Natural killer cell (primary cell): ENCODE measurements around the gene ASB4. TPM values are rescaled to one million over a fixed set of nuclear protein-coding genes. Genes with fewer than 3 reads are reported as not detected.

Source experiments
- ATAC-seq, 3 donors: fragments of 150-1000 bp in 2 of 3; fragments of 200-7000 bp in 1 of 3; cut with Tn5 transposase; 1 replicate in 1 of 3; 2 replicates in 2 of 3; pipeline ENCODE4 v1.10.0; 2021; ENCODE audit warnings: mild to moderate bottlenecking in 2 of 3, moderate library complexity in 2 of 3
- DNase-seq, 2 donors: peaks; one replicate each; pipeline versions ENCODE4 v3.0.0 to v3.0.0-alpha.2; 2013 to 2021; ENCODE audit warnings: mixed read lengths in 1 of 2
- H3K27ac ChIP-seq: one replicate; pipeline ENCODE4 v1.5.1; 2013; ENCODE audit warnings: mild to moderate bottlenecking, low read length
- H3K27me3 ChIP-seq: one replicate; pipeline ENCODE4 v1.6.1; 2013; ENCODE audit warnings: low read length; ENCODE audit not compliant: control insufficient read depth, insufficient read depth
- H3K36me3 ChIP-seq: one replicate; pipeline ENCODE4 v1.6.1; 2013; ENCODE audit warnings: low read length; ENCODE audit not compliant: control insufficient read depth, insufficient read depth
- H3K4me1 ChIP-seq: one replicate; pipeline ENCODE4 v1.6.1; 2013; ENCODE audit warnings: low read length; ENCODE audit not compliant: control insufficient read depth, insufficient read depth
- H3K4me3 ChIP-seq: one replicate; pipeline ENCODE4 v1.5.1; 2013; ENCODE audit warnings: low read length
- H3K9me3 ChIP-seq: one replicate; pipeline ENCODE4 v1.6.1; 2013; ENCODE audit warnings: low read length; ENCODE audit not compliant: control insufficient read depth, insufficient read depth
- H3K27ac Mint-ChIP-seq, 2 donors: one replicate each; pipeline ENCODE4 v1.8.0; 2022; ENCODE audit warnings: mild to moderate bottlenecking in 2 of 2, mixed read lengths in 2 of 2, moderate library complexity in 1 of 2
- H3K27me3 Mint-ChIP-seq, 2 donors: one replicate each; pipeline ENCODE4 v1.8.0; 2022; ENCODE audit warnings: low read depth in 2 of 2, mixed read lengths in 2 of 2
- H3K36me3 Mint-ChIP-seq: one replicate; pipeline ENCODE4 v1.8.0; 2022; ENCODE audit warnings: mixed read lengths
- H3K4me1 Mint-ChIP-seq, 2 donors: one replicate each; pipeline ENCODE4 v1.8.0; 2022; ENCODE audit warnings: mixed read lengths in 2 of 2
- H3K4me3 Mint-ChIP-seq: one replicate; pipeline ENCODE4 v1.8.0; 2022; ENCODE audit warnings: mild to moderate bottlenecking, moderate library complexity, mixed read lengths
- H3K9me3 Mint-ChIP-seq, 2 donors: one replicate each; pipeline ENCODE4 v1.8.0; 2022; ENCODE audit warnings: mixed read lengths in 2 of 2
- CTCF ChIP-seq: fragments of 200-600 bp; IDR thresholded peaks from one replicate; pipeline ENCODE4 v1.8.0; 2022; ENCODE audit warnings: antibody characterized with exemption
- WGBS: methylation state at CpG from one replicate; pipeline ENCODE4 v1.1.7; 2013; ENCODE audit warnings: missing lambda C conversion rate; ENCODE audit not compliant: insufficient coverage; 5-methylcytosine and 5-hydroxymethylcytosine counted together
- intact Hi-C: fragments of 100-400 bp; cut with micrococcal nuclease; formaldehyde crosslinking; loops from one replicate; pipeline ENCODE4 v1.14.2; 2022
- total RNA-seq, 4 donors: library from RNA; stranded (reverse); fragments of 120-200 nt in 1 of 4; gene quantifications; one replicate each; pipeline versions ENCODE4 v1.2.3 to v1.2.4, GENCODE V29; 2013 to 2022

Gene ASB4
- total RNA-seq, 3 donors from 2014 or later (not counting 1 experiment from before 2014, with no cell fraction given): not detected

GRCh38 chr7:95441042-95441823 lies 44.5 kb upstream of the ASB4 start:
- no peak for ATAC-seq

GRCh38 chr7:95444796-95445195 lies 40.9 kb upstream of the ASB4 start:
- no peak for ATAC-seq
- H3K27ac Mint-ChIP-seq: no peak overlapping the region

More at GRCh38 chr7:95441042-95441823, 44.5 kb upstream of the ASB4 start:
- Histone ChIP-seq H3K9me3 (no peaks in the 10 kb centered on the region), H3K27me3 (no peaks in the 10 kb centered on the region), H3K4me1 (no peaks in the 10 kb centered on the region), H3K4me3 (no peak overlapping the region), H3K27ac (no peak overlapping the region), H3K36me3 (no peaks in the 10 kb centered on the region)
- Mint-ChIP-seq H3K27me3 (peaks cover 5 to 6% of the 10 kb centered on the region in 2 donors), H3K9me3 (no peaks in the 10 kb centered on the region), H3K4me1 (no peaks in the 10 kb centered on the region), H3K27ac (no peak overlapping the region), H3K36me3 (no peaks in the 10 kb centered on the region), H3K4me3 (no peak overlapping the region)
- TF ChIP-seq CTCF: no peak
- intact Hi-C loops: no loop called here
- no peak for DNase-seq
- WGBS: 95% methylated on average over 6 of the region's 7 CpGs

GRCh38 chr7:95446618-95447017 lies 39.1 kb upstream of the ASB4 start:
- Histone ChIP-seq H3K4me1 (no peaks in the 10 kb centered on the region), H3K27me3 (no peaks in the 10 kb centered on the region), H3K36me3 (no peaks in the 10 kb centered on the region), H3K27ac (no peak overlapping the region), H3K4me3 (no peak overlapping the region), H3K9me3 (no peaks in the 10 kb centered on the region)
- H3K36me3 Mint-ChIP-seq: no peaks in the 10 kb centered on the region
- H3K27me3 Mint-ChIP-seq: peaks cover 2 to 6% of the 10 kb centered on the region in 2 donors
- TF ChIP-seq CTCF: no peak
- no peak overlapping the region for H3K4me3 Mint-ChIP-seq
- intact Hi-C loops: no loop called here
- no peaks in the 10 kb centered on the region for H3K4me1 Mint-ChIP-seq
- 98% methylated on average over 3 of the region's 3 CpGs for WGBS
- no peaks in the 10 kb centered on the region for H3K9me3 Mint-ChIP-seq
- no peak overlapping the region for H3K27ac Mint-ChIP-seq
- no peak for ATAC-seq
- no peak for DNase-seq

More at GRCh38 chr7:95444796-95445195, 40.9 kb upstream of the ASB4 start:
- intact Hi-C loops: no loop called here
- no peaks in the 10 kb centered on the region for H3K4me1 Mint-ChIP-seq
- no peaks in the 10 kb centered on the region for H3K9me3 ChIP-seq
- no peak overlapping the region for H3K4me3 Mint-ChIP-seq
- WGBS: 70% methylated on average over 1 of the region's 2 CpGs
- DNase-seq: no peak
- H3K27me3 Mint-ChIP-seq: peaks cover 2 to 6% of the 10 kb centered on the region in 2 donors
- H3K9me3 Mint-ChIP-seq: no peaks in the 10 kb centered on the region
- H3K4me1 ChIP-seq: no peaks in the 10 kb centered on the region
- H3K36me3 Mint-ChIP-seq: no peaks in the 10 kb centered on the region
- TF ChIP-seq CTCF: no peak
- H3K27ac ChIP-seq: no peak overlapping the region
- no peak overlapping the region for H3K4me3 ChIP-seq
- H3K36me3 ChIP-seq: no peaks in the 10 kb centered on the region
- H3K27me3 ChIP-seq: no peaks in the 10 kb centered on the region
